ENCODE results near the gene ECSIT.

ECSIT gene

GRCh38 chr19:11550265-11550664 lies 21.3 kb upstream of the ECSIT start:
- DNase-seq (ENCODE audit: low read depth), result no peak

GRCh38 chr19:11549386-11549953 lies 20.5 kb upstream of the ECSIT start:
- no peak for DNase-seq (ENCODE audit: low read depth)

GRCh38 chr19:11547929-11548700 lies 19.2 kb upstream of the ECSIT start:
- DNase-seq (ENCODE audit: low read depth), result no peak

GRCh38 chr19:11541238-11541637 lies 12.3 kb upstream of the ECSIT start:
- no peak for DNase-seq (ENCODE audit: low read depth)

GRCh38 chr19:11540645-11541044 lies 11.7 kb upstream of the ECSIT start:
- DNase-seq (ENCODE audit: low read depth), result no peak

- no peak for DNase-seq (ENCODE audit: low read depth)
These were observed 10.8 kb upstream of the ECSIT start for GRCh38 chr19:11539495-11540365.

GRCh38 chr19:11538232-11539036 lies 9.5 kb upstream of the ECSIT start, which contains the start of gene CNN1:
Gene CNN1, plus strand, starts transcription at chr19:11538851. Its CDS starts 77 bp downstream, at chr19:11538928.
- DNase-seq (ENCODE audit: low read depth), result no peak

- DNase-seq (ENCODE audit: low read depth), result peak; percentile 82
These were observed 7.1 kb upstream of the ECSIT start for GRCh38 chr19:11535792-11536595.

GRCh38 chr19:11534948-11535347 lies 6.0 kb upstream of the ECSIT start:
- DNase-seq (ENCODE audit: low read depth), result no peak

GRCh38 chr19:11534538-11534937 lies 5.6 kb upstream of the ECSIT start:
- DNase-seq (ENCODE audit: low read depth), result no peak

- DNase-seq (ENCODE audit: low read depth), result no peak
These were observed 1.5 kb upstream of the ECSIT start for GRCh38 chr19:11530432-11530831.

- no peak for DNase-seq (ENCODE audit: low read depth)
These were observed 9.8 kb downstream of the ECSIT start for GRCh38 chr19:11519138-11519537.

GRCh38 chr19:11513946-11514345 lies 15.0 kb downstream of the ECSIT start:
- no peak for DNase-seq (ENCODE audit: low read depth)

- no peak for DNase-seq (ENCODE audit: low read depth)
These were observed 18.5 kb downstream of the ECSIT start for GRCh38 chr19:11510444-11510843.

- DNase-seq (ENCODE audit: low read depth), result no peak
These were observed 21.4 kb downstream of the ECSIT start for GRCh38 chr19:11507370-11508078.

GRCh38 chr19:11506967-11507366 lies 22.0 kb downstream of the ECSIT start:
- DNase-seq (ENCODE audit: low read depth), result no peak

- DNase-seq (ENCODE audit: low read depth), result no peak
These were observed 22.8 kb downstream of the ECSIT start for GRCh38 chr19:11506101-11506555.

GRCh38 chr19:11505504-11506100 lies 23.3 kb downstream of the ECSIT start, which contains the start of gene ZNF653:
Gene ZNF653, minus strand, starts transcription at chr19:11505839. Its CDS starts 53 bp downstream, at chr19:11505786.
- peak; percentile 89 for DNase-seq (ENCODE audit: low read depth)

GRCh38 chr19:11505032-11505503 lies 23.9 kb downstream of the ECSIT start:
- peak; percentile 94 for DNase-seq (ENCODE audit: low read depth)

All from stimulated activated CD8-positive, alpha-beta memory T cell treated with anti-CD3 and anti-CD28 coated beads, Interleukin-7, amount 100 ng/mL, for 24 hours (primary cell).